Measurements from ENCODE around the gene FBF1.

Gene FBF1

GRCh38 chr17:75876938-75877751 is 63.7 kb downstream of the FBF1 start (continued):
- TF ChIP-seq ZNF645 (tag by site-specific recombination; IDR thresholded peaks at IDR 0.05) (no peak), ZNF624 (tag by site-specific recombination; IDR thresholded peaks at IDR 0.05) (no peak), ZNF366 (tag by site-specific recombination; conservative IDR thresholded peaks at IDR 0.05) (peak; percentile 43; the same call in 1 of the 2 replicates), ZNF362 (tag by site-specific recombination; IDR thresholded peaks at IDR 0.05) (no peak), PATZ1 (tag by site-specific recombination; IDR thresholded peaks at IDR 0.05) (peak; percentile 70; the same call in 1 of the 2 replicates), GFI1B (tag by site-specific recombination; IDR thresholded peaks at IDR 0.05) (no peak), ZNF221 (tag by site-specific recombination; IDR thresholded peaks at IDR 0.05; ENCODE audit: borderline replicate concordance) (no peak), ZNF114 (tag by site-specific recombination; IDR thresholded peaks at IDR 0.05) (no peak), ZNF626 (tag by site-specific recombination; IDR thresholded peaks at IDR 0.05) (no peak), ZNF391 (tag by site-specific recombination; IDR thresholded peaks at IDR 0.05; ENCODE audit: borderline replicate concordance, low read depth) (no peak), SCRT1 (tag by site-specific recombination; IDR thresholded peaks at IDR 0.05; ENCODE audit: borderline replicate concordance) (no peak), WT1 (tag by site-specific recombination; IDR thresholded peaks at IDR 0.05) (0 out of 2 replicates have a peak, but pooled peaks have one; percentile 28), ZNF37A (tag by site-specific recombination; IDR thresholded peaks at IDR 0.05) (no peak), KLF8 (tag by site-specific recombination; IDR thresholded peaks at IDR 0.05) (peak; percentile 50; the same call in 1 of the 2 replicates), ZNF133 (tag by site-specific recombination; IDR thresholded peaks at IDR 0.05) (no peak), GLIS2 (tag by site-specific recombination; IDR thresholded peaks at IDR 0.05) (peak; percentile 74), PRDM1 (tag by site-specific recombination; IDR thresholded peaks at IDR 0.05) (no peak), REPIN1 (tag by site-specific recombination; IDR thresholded peaks at IDR 0.05; ENCODE audit: low read depth) (0 out of 2 replicates have a peak, but pooled peaks have one; percentile 17), SP7 (tag by site-specific recombination; IDR thresholded peaks at IDR 0.05) (peak; percentile 68), ZNF341 (tag by site-specific recombination; IDR thresholded peaks at IDR 0.05; ENCODE audit: low read depth) (peak; percentile 39), ZNF670 (tag by site-specific recombination; IDR thresholded peaks at IDR 0.05; ENCODE audit: low read depth) (no peak), KLF1 (tag by site-specific recombination; IDR thresholded peaks at IDR 0.05) (peak; percentile 68; the same call in 1 of the 2 replicates), YY2 (tag by site-specific recombination; IDR thresholded peaks at IDR 0.05) (no peak), ZNF214 (tag by site-specific recombination; IDR thresholded peaks at IDR 0.05; ENCODE audit: borderline replicate concordance) (no peak), ZNF514 (tag by site-specific recombination; IDR thresholded peaks at IDR 0.05) (no peak), ZNF623 (tag by site-specific recombination; IDR thresholded peaks at IDR 0.05) (no peak), SP2 (tag by site-specific recombination; IDR thresholded peaks at IDR 0.05) (peak; percentile 58), ZNF248 (tag by site-specific recombination; IDR thresholded peaks at IDR 0.05) (no peak), ZNF777 (tag by site-specific recombination; IDR thresholded peaks at IDR 0.05; ENCODE audit: borderline replicate concordance) (peak; percentile 75; the same call in 1 of the 2 replicates), ZNF510 (tag by site-specific recombination; IDR thresholded peaks at IDR 0.05; ENCODE audit: insufficient replicate concordance) (no peak), ZNF488 (tag by site-specific recombination; IDR thresholded peaks at IDR 0.05) (no peak), ZNF660 (tag by site-specific recombination; IDR thresholded peaks at IDR 0.05) (no peak), ZNF292 (tag by site-specific recombination; IDR thresholded peaks at IDR 0.05; ENCODE audit: borderline replicate concordance, low read depth) (no peak), ZNF776 (tag by site-specific recombination; IDR thresholded peaks at IDR 0.05; ENCODE audit: borderline replicate concordance) (no peak), IKZF3 (tag by site-specific recombination; IDR thresholded peaks at IDR 0.05) (peak; percentile 77; the same call in 1 of the 2 replicates), ZNF555 (tag by site-specific recombination; conservative IDR thresholded peaks at IDR 0.05) (no peak), ZEB2 (tag by site-specific recombination; IDR thresholded peaks at IDR 0.05) (0 out of 2 replicates have a peak, but pooled peaks have one; percentile 36)

Measured in HEK293 (cell line).